ENCODE results near the gene OR10G2.

OR10G2 gene, protein sequence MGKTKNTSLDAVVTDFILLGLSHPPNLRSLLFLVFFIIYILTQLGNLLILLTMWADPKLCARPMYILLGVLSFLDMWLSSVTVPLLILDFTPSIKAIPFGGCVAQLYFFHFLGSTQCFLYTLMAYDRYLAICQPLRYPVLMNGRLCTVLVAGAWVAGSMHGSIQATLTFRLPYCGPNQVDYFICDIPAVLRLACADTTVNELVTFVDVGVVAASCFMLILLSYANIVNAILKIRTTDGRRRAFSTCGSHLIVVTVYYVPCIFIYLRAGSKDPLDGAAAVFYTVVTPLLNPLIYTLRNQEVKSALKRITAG

GRCh38 chr14:21634840-21635239 lies at the start of gene OR10G2:
TSS of gene OR10G2 (minus strand) at chr14:21634940. CDS start at chr14:21634842, 98 bp downstream.
- DNase-seq (ENCODE audit: low read depth), result no peak

GRCh38 chr14:21680072-21680471 lies 45.3 kb upstream of the OR10G2 start:
- DNase-seq (ENCODE audit: low read depth), result no peak

More at GRCh38 chr14:21634840-21635239, at the start of gene OR10G2:
- TF ChIP-seq MYC (IDR thresholded peaks at IDR 0.05; ENCODE audit: low read depth, low read length) (no peak), POLR2A (IDR thresholded peaks at IDR 0.05; ENCODE audit: extremely low read depth, insufficient read length) (no peak)
- TF ChIP-seq, protein P1, sequence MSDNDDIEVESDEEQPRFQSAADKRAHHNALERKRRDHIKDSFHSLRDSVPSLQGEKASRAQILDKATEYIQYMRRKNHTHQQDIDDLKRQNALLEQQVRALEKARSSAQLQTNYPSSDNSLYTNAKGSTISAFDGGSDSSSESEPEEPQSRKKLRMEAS (IDR thresholded peaks at IDR 0.05; ENCODE audit: low read depth, low read length), result no peak
- TF ChIP-seq, protein P2, sequence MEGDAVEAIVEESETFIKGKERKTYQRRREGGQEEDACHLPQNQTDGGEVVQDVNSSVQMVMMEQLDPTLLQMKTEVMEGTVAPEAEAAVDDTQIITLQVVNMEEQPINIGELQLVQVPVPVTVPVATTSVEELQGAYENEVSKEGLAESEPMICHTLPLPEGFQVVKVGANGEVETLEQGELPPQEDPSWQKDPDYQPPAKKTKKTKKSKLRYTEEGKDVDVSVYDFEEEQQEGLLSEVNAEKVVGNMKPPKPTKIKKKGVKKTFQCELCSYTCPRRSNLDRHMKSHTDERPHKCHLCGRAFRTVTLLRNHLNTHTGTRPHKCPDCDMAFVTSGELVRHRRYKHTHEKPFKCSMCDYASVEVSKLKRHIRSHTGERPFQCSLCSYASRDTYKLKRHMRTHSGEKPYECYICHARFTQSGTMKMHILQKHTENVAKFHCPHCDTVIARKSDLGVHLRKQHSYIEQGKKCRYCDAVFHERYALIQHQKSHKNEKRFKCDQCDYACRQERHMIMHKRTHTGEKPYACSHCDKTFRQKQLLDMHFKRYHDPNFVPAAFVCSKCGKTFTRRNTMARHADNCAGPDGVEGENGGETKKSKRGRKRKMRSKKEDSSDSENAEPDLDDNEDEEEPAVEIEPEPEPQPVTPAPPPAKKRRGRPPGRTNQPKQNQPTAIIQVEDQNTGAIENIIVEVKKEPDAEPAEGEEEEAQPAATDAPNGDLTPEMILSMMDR (IDR thresholded peaks at IDR 0.05; ENCODE audit: low read depth, low read length), result no peak
- no peak within 1 kb of the TSS for H3K4me3 ChIP-seq (ENCODE audit: low read depth, low read length)

DNA sequence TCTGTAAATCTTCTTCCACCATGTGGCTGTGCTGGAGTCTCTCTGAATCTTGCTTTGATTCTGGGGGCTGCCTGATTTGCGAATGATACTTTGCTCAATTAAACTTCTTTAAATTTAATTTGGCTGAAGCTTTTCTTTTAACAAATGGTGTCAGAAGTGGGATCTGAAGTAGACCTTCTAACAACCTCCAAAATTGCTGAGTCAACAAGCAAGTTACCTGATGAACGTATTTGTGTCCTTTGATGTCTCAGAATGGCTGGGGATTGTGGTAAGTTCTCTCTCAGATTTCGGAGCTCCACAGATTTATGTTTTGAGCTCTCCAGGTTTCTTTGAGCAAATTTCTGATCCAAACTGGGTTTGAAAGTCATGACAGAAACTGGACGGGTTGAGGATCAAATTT lies 40.8 kb upstream of the OR10G2 start:
- no peak for TF ChIP-seq MYC (IDR thresholded peaks at IDR 0.05; ENCODE audit: low read depth, low read length)
- TF ChIP-seq, protein P1 (IDR thresholded peaks at IDR 0.05; ENCODE audit: low read depth, low read length), result no peak
- no peak for TF ChIP-seq POLR2A (IDR thresholded peaks at IDR 0.05; ENCODE audit: extremely low read depth, insufficient read length)
- TF ChIP-seq, protein P2 (IDR thresholded peaks at IDR 0.05; ENCODE audit: low read depth, low read length), result no peak
- no peak overlapping the region for H3K4me3 ChIP-seq (ENCODE audit: low read depth, low read length)
- DNase-seq (ENCODE audit: low read depth), result no peak

More at GRCh38 chr14:21680072-21680471, 45.3 kb upstream of the OR10G2 start:
- TF ChIP-seq, protein P2 (IDR thresholded peaks at IDR 0.05; ENCODE audit: low read depth, low read length), result no peak
- TF ChIP-seq, protein P1 (IDR thresholded peaks at IDR 0.05; ENCODE audit: low read depth, low read length), result no peak
- TF ChIP-seq POLR2A (IDR thresholded peaks at IDR 0.05; ENCODE audit: extremely low read depth, insufficient read length) (no peak), MYC (IDR thresholded peaks at IDR 0.05; ENCODE audit: low read depth, low read length) (no peak)
- no peak overlapping the region for H3K4me3 ChIP-seq (ENCODE audit: low read depth, low read length)

GRCh38 chr14:21673718-21674117 lies 39.0 kb upstream of the OR10G2 start, which contains the start of gene OR4E1:
TSS of gene OR4E1 (minus strand) at chr14:21673818. CDS start at chr14:21670935, 2,883 bp downstream.
- H3K4me3 ChIP-seq (ENCODE audit: low read depth, low read length), result no peak within 1 kb of the TSS
- TF ChIP-seq, protein P2 (IDR thresholded peaks at IDR 0.05; ENCODE audit: low read depth, low read length), result no peak
- TF ChIP-seq MYC (IDR thresholded peaks at IDR 0.05; ENCODE audit: low read depth, low read length) (no peak), POLR2A (IDR thresholded peaks at IDR 0.05; ENCODE audit: extremely low read depth, insufficient read length) (no peak)
- TF ChIP-seq, protein P1 (IDR thresholded peaks at IDR 0.05; ENCODE audit: low read depth, low read length), result no peak
- DNase-seq (ENCODE audit: low read depth), result no peak

DNA sequence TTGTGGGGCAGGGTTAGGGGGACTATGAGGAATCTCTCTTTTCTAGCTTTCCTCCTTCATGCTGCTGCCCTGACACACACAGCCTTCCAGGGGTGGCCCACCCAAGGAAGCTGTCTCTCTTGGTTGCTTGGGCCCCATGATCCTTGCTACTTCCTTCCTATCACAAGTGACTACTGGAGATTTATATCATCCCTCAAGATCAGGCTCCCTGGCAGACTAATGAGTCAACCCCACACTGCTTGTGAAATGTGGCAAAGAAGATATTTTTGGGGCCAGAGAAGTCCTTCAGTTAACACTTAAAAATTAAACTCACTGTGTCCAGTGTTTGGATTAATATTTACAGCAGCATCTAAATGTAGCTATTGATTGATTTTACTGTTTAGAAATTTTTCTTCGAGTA lies 37.4 kb upstream of the OR10G2 start:
- H3K4me3 ChIP-seq (ENCODE audit: low read depth, low read length), result no peak overlapping the region
- TF ChIP-seq MYC (IDR thresholded peaks at IDR 0.05; ENCODE audit: low read depth, low read length), result no peak
- TF ChIP-seq, protein P2 (IDR thresholded peaks at IDR 0.05; ENCODE audit: low read depth, low read length), result no peak
- TF ChIP-seq, protein P1 (IDR thresholded peaks at IDR 0.05; ENCODE audit: low read depth, low read length), result no peak
- no peak for TF ChIP-seq POLR2A (IDR thresholded peaks at IDR 0.05; ENCODE audit: extremely low read depth, insufficient read length)
- DNase-seq (ENCODE audit: low read depth), result no peak
